Stimulated activated CD8-positive, alpha-beta memory T cell treated with anti-CD3 and anti-CD28 coated beads, Interleukin-2, amount 100 ng/mL, for 1 hour (primary cell): ENCODE data around the gene FIG4.
"Not testable (repeated sequence)": the region's sequence is repeated elsewhere in the genome, so short reads cannot be mapped to it uniquely, and the experiment has no call there.

ENCODE experiments used
- DNase-seq, 2 donors: peaks; one replicate each; pipeline ENCODE4 v3.0.0-alpha.2; 2020; ENCODE audit warnings: low read depth in 2 of 2

Gene FIG4

DNA sequence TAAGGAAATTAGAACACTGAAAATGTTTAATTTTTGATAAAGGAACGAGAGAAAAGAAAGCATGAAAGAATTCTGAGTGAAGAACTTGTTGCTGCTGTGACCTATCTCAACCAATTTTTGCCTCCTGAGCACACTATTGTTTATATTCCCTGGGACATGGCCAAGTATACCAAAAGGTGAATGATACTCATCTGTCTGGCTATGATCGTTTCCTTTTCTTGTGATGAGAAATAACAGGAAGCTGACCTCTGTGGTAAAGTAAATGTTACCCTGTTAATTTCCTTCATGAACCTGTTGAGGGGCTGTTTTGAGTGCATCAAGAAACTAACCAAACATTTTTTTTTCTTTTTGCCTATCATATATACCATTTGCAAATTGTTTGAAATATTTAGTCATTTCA, 69.1 kb downstream of the FIG4 start:
- DNase-seq: no peak

DNA sequence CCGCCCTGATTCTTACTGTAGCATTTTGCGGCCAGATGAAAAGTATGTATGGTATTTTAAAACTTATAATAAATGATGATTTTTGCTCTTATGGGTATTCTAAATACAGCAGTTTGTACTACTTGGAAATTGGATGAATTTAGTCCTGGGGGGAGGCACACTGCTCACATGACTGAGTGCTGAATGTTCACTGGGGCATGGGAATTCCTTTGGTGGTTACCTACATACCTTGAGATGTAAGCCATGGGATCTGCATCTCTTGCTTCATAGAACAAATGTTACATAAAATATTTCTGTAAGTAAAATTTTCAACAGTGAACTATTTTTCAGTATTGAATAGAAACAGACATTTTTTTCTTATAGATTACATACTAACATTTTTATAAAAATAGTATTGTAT, 71.1 kb downstream of the FIG4 start:
- DNase-seq: no peak

- DNase-seq: no peak
Observed at GRCh38 chr6:109762769-109763441, 71.8 kb downstream of the FIG4 start.

GRCh38 chr6:109766167-109766566, 75.1 kb downstream of the FIG4 start:
- DNase-seq: no peak

GRCh38 chr6:109767961-109768360, 76.9 kb downstream of the FIG4 start:
- DNase-seq: no peak

- DNase-seq: no peak
Observed at GRCh38 chr6:109768485-109768884, 77.4 kb downstream of the FIG4 start.

GRCh38 chr6:109769213-109769612, 78.1 kb downstream of the FIG4 start:
- no peak for DNase-seq

- DNase-seq: no peak
Observed at GRCh38 chr6:109770047-109770446, 79.0 kb downstream of the FIG4 start.

GRCh38 chr6:109770779-109771178, 79.7 kb downstream of the FIG4 start:
- DNase-seq: no peak

DNA sequence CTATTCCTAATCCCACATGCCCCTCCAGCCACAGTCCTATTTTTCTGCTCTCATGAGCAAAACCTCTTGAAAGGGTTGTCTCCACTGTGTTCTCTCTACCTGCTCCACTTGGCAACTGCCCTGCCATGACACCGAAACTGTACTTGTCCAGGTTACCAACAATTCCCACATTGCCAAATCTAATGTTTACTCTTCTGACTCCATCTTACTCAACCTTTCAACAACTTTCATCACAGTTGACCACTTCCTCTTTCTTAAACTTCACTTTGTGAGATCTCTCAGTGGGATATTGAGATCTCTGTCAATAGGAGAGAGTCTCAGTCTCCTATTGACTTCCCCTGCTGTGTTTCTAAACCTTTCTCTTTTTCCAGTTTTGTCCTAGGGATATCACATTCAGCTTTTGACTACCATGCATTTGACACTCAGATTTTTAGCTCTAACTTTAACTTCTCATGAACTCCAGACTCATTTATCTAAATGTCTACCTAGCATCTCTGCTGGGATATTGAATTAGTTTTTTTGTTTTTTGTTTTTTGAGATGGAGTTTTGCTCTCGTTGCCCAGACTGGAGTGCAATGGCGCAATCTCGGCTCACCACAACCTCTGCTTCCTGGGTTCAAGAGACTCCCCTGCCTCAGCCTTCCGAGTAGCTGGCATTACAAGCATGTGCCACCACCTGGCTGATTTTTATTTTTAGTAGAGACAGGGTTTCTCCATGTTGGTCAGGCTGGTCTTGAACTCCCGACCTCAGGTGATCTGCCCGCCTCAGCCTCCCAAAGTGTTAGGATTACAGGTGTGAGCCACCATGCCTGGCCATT, 81.1 kb downstream of the FIG4 start:
- DNase-seq: not testable (repeated sequence)

GRCh38 chr6:109772883-109773431, 81.9 kb downstream of the FIG4 start:
- no peak for DNase-seq

DNA sequence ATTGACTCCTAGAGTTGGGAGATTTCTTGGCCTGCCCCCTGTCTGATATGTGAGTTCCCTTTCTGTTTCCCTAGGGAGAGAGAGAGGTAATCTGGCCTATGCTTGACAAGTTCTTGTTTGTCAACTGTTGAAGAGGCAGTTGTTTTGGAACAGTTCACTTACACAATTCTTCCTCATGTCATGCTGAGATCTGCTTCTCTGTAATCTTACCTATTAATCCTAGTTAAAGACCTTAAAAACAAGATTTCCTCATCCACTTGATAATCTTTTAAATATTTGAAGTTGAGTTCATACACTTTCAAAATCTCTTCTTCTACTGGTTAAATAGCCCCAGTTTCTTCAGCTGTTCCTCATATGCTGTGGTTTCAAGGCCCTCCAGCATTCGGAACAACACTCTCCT, 89.9 kb downstream of the FIG4 start:
- no peak for DNase-seq

- DNase-seq: no peak
Observed at GRCh38 chr6:109782491-109782999, 91.4 kb downstream of the FIG4 start.

DNA sequence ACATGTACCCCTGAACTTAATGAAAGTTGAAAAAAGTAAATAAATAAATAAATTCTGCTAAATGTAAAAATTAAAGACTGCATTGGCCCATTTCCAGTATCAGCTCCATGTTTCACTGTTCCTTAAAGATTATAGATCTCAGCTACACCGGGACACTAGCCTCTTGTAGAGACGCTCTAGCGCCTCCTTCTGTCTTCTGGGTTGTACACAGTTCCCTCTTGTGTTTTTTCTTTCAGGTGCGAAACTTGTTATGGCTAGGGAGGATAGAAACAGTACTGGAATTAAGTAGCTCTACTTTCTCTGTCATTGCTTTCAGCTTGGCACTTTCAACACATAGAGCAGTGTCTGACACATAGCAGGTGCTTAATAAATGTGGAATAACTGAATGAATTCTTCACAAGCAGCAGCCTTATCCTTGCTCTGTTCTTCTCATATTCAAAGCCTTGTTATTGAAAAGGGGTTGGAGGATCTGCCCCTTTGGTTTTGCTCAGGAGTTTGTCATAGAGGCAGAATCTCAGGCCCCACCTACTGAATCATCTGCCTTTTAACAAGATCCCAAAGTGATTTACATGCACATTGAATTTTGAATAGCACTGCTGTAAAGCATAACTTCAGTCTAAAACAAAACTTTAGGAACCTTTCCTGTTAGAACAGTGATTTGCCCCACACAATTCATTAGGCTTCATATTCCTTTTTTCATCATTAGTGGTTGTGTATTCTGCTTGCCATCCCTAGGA, 92.3 kb downstream of the FIG4 start:
- DNase-seq: no peak

DNA sequence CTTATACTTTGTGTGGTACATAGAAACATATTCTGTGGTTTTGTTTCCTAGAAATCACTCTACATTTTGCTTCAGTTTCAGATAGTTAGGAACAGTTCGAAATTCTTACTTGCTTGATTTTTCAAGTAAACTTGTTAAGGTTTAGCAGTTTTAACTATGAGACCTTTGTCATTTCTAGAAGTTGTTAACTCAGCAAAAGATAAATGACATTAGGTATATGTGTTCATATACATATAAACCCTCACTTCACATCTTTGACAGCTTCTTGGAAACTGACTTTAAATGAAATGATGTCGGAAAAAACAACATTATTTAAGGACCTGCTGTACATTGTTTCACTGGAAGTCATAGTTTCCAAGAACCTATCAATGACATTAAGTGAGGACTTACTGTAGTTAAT, 96.2 kb downstream of the FIG4 start:
- no peak for DNase-seq

- no peak for DNase-seq
Observed at GRCh38 chr6:109788687-109789086, 97.6 kb downstream of the FIG4 start.

- DNase-seq: no peak
Observed at GRCh38 chr6:109790131-109790530, 99.0 kb downstream of the FIG4 start.

DNA sequence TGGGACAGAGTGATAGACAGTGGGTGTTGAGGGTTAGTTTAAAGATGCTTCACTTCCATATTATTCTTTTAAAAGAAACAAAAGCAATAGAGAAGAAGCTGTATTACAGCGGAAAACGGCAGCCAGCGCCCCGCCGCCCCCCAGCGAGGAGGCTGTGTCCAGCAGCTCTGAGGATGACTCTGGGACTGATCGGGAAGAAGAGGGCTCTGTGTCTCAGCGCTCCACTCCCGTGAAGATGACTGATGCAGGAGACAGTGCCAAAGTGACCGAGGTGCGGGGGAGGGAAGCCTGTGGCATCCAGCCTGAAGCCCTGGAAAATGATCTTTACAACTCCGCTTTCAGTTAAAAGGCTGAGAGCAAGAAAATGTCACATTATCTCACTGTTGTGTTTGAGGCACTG, 100.2 kb downstream of the FIG4 start:
- DNase-seq: no peak

DNA sequence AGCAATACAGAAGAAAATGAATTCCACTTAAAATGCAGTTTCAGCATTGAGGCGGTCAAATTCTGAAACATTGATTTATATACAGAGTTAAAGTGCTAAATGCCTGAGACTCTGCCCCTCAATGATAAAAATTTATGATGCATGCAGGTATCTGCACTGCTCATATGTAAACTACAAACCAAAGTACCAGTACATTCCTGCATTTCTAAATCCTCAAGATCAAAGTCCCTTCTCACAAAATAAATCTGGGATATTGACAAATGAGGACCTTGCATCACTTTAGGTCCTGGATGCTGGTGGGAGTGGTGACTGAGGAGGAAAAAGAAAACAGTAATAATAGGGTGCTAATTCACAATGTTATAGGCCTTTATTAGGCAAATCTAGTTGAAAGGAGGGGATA, 101.9 kb downstream of the FIG4 start:
- DNase-seq: no peak

DNA sequence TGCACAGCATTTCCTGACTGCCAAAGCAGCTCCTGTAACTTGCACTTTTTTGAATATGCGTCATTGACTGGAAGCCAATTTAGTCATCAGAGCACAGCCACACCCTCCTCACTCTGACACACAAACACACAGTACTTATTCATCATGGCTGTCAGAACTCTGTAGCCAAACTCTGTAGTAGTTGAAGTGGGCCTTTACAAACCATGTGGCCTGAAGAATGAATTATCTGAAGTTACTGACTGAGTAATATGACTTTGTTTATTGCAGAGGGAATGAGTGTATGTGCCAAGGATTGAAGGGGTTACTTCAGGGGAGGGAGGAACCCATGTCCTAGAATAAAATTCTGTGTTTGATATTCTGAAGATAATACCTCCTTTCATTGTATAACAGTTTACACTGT, 102.7 kb downstream of the FIG4 start:
- DNase-seq: no peak

GRCh38 chr6:109794201-109794923, 103.3 kb downstream of the FIG4 start:
- no peak for DNase-seq
